ENCODE data around the gene ANKRA2.

- no peak for TF ChIP-seq CTCF (IDR thresholded peaks at IDR 0.05; ENCODE audit: poor library complexity)
- TF ChIP-seq EZH2 (IDR thresholded peaks at IDR 0.05; ENCODE audit: borderline replicate concordance), result no peak
- TF ChIP-seq EZH2phosphoT487 (IDR thresholded peaks at IDR 0.05; ENCODE audit: low read depth, severe bottlenecking, unreplicated experiment), result no peak
Observed at GRCh38 chr5:73565139-73565968, at the start of gene ANKRA2, which contains the start of gene UTP15.
